ENCODE measurements around the gene ZNF334.

GRCh38 chr20:46477225-46477624, 36.1 kb downstream of the ZNF334 start:
- TF ChIP-seq POLR2A (IDR thresholded peaks at IDR 0.05) (no peak), CTCF (IDR thresholded peaks at IDR 0.05) (no peak)
